ENCODE measurements around the gene RAPGEF3.

Gene RAPGEF3

DNA sequence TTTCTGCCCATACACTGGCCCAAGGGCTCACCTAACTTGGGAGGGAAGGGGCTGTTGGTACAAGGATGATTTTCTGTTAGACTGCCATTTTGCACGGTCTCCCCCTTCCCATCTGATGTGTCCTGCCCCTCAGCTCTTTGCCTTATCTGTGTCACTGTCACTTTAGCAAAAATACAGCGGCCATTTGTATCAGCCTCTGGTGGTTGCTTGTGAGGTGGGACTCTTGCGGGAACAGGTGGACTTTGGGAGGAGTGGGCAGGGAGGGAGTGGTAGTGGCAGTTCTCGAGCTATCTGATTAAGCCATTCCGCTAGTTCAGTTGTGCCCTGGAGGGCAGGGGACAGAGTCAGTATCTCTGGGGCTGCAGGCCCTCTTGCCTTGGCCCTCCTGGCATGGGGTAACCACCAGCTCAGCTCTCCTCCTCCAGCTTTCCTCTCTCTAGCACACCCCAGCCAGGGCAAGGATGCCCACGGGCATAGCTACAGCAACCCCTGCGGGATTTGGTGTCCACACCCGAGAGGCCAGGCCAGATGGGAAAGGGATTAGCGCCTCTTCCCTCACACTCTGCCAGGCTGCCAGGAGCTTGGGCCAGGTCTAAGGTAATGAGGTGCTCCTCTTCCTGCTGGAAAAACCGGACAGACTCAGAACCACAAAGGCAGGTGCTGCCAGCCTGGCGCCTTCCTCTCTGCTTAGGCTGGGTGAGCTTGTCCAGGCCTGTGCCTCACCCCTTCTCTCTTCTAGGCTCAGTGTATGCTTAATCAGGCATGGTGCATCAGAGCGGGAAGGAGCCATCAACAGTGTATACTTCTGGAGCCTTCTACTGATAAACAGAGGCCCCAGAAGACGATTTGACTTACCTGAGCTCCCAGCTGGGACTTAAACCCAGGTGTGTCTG lies 23.0 kb upstream of the RAPGEF3 start:
- no peak overlapping the region for H3K4me3 ChIP-seq (ENCODE audit: low read depth, low read length)
- TF ChIP-seq, protein P1, sequence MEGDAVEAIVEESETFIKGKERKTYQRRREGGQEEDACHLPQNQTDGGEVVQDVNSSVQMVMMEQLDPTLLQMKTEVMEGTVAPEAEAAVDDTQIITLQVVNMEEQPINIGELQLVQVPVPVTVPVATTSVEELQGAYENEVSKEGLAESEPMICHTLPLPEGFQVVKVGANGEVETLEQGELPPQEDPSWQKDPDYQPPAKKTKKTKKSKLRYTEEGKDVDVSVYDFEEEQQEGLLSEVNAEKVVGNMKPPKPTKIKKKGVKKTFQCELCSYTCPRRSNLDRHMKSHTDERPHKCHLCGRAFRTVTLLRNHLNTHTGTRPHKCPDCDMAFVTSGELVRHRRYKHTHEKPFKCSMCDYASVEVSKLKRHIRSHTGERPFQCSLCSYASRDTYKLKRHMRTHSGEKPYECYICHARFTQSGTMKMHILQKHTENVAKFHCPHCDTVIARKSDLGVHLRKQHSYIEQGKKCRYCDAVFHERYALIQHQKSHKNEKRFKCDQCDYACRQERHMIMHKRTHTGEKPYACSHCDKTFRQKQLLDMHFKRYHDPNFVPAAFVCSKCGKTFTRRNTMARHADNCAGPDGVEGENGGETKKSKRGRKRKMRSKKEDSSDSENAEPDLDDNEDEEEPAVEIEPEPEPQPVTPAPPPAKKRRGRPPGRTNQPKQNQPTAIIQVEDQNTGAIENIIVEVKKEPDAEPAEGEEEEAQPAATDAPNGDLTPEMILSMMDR (IDR thresholded peaks at IDR 0.05; ENCODE audit: borderline replicate concordance, insufficient read depth, low read depth, low read length) = no peak

DNA sequence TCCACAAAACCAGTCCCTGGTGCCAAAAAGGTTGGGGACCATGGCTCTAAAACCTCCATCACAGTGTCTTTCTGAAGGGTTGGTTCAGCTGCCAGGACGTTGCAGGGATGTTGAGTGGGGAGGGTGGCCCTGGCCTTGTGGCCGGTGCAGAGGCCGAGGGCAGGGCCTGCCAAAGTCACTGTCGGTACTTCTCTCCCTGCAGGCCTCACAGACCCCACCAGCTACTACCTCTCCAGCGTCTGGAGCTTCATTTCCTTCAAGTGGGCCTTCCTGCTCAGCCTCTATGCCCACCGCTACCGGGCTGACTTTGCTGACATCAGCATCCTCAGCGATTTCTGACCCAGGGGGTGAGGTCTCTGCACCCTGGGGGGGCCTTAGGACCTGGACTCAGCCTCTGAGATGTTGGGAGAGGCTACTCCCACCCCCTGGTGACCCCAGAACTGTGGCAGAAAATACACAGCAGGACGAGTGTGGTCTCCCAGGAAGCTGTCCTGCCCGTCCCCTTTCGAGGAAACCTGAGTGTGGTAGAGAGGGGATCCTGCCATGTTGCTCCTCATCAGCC lies 21.3 kb upstream of the RAPGEF3 start:
- H3K4me3 ChIP-seq (ENCODE audit: low read depth, low read length) = no peak overlapping the region
- TF ChIP-seq, protein P1 (IDR thresholded peaks at IDR 0.05; ENCODE audit: borderline replicate concordance, insufficient read depth, low read depth, low read length) = no peak

DNA sequence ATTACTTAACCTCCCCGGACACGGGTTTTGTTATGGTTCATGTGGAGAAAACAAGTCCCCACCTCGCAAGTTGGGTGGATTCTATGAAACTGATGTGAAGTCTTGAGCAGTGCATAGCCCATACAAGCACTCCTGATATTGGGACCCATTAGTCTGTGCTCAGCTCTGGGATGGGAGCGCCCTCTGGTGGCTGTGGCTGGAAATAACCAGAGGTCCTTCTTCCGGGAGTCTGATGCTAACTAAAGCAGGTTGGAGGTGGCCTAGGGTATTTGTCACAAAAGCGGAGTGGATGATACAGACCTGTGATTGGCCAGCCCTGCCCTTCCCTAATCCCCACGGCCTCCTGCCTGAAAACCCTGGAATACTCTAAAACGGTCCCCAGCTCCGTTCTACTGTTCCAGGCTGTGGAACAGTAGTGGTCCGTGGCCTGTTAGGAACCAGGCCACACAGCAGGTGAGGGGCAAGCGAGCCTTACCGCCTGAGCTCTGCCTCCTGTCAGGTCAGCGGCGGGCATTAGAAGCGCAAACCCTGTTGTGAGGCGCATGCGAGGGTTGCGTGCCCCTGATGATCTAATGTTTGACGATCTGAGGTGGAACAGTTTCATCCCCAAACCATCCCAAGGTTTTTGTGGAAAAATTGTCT lies 20.7 kb upstream of the RAPGEF3 start:
- TF ChIP-seq, protein P1 (IDR thresholded peaks at IDR 0.05; ENCODE audit: borderline replicate concordance, insufficient read depth, low read depth, low read length) = peak; percentile 89
- no peak overlapping the region for H3K4me3 ChIP-seq (ENCODE audit: low read depth, low read length)

DNA sequence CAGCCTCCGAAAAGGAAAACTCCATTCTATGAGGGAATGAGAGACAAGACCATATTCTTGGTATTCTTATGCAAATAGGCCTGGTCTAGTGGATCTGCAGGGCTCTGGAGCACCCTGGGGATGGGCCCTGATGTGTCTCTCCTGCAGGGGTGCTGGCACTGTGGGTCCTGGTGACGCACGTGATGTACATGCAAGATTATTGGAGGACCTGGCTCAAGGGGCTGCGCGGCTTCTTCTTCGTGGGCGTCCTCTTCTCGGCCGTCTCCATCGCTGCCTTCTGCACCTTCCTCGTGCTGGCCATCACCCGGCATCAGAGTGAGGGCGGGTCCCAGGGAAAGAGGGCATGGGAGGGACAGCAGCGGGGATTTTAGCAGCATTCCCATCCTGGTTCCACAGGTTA lies 20.2 kb upstream of the RAPGEF3 start:
- no peak overlapping the region for H3K4me3 ChIP-seq (ENCODE audit: low read depth, low read length)
- TF ChIP-seq, protein P1 (IDR thresholded peaks at IDR 0.05; ENCODE audit: borderline replicate concordance, insufficient read depth, low read depth, low read length) = no peak

DNA sequence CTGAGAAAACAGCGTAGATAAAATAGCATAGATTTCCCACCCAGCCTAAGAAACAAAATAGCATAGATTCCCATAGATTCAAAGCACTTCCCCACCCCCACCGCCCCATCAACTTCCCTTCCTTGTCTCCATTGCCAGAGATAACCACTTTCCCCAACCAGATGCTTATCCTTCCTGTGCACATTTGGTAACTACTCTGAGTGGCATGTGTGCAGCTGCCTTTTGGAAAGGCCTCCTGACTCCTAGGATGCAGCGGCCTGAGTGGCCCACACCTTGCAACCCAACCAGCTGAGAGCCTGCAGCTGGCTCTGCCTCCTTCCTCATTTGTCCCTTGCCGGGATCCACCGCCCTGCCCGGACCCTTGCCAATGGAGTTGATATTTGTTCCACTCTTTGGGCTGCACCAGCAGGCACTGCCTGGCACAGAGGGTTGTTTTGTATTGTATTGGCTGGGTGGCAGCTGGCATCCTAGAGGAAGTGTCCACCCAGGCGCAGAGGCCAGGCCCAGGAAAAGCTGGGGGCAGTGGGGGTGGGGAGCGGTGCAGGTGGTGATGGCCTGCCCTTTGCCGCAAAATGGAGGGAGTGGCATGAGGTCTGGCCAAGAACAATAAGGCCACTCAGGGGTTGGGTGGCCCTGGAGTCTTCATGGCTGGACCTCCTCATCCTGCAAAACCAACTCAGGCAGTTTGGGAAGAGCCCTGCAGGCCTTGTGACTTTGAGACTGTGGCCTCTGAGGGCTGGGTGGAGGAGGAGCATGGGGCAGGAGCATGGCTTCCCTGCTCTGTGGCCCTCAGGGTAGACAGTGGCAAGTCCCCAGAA lies 19.3 kb upstream of the RAPGEF3 start:
- TF ChIP-seq, protein P1 (IDR thresholded peaks at IDR 0.05; ENCODE audit: borderline replicate concordance, insufficient read depth, low read depth, low read length) = no peak

DNA sequence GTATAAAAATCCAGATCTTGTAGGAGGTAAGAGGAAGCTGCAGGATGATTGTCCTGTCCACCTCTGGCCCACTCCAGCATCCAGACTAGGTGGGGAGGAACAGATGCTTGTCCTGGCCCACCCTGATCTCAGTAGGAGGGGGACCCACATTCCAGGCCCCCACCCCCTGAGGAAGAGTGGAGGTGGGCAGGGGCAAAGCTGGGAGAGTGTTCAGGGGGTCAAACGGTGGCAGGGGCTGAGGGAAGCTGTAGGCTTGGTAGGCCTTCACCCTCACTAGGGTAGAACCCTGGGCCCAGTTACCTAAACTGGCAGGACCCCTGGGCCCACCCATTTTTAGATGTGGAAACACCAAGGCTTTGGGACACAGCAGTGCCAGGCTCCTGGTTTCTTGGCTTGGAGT lies 18.5 kb upstream of the RAPGEF3 start:
- H3K4me3 ChIP-seq (ENCODE audit: low read depth, low read length) = no peak overlapping the region
- TF ChIP-seq, protein P1 (IDR thresholded peaks at IDR 0.05; ENCODE audit: borderline replicate concordance, insufficient read depth, low read depth, low read length) = no peak

More for the DNA sequence above, 19.3 kb upstream of the RAPGEF3 start:
- H3K4me3 ChIP-seq (ENCODE audit: low read depth, low read length) = no peak overlapping the region

Measured in GM12875 (cell line).